Fibroblast of skin of right biceps (primary cell): ENCODE results near the gene KCNQ2.

ENCODE experiments used
- DNase-seq: peaks from one replicate; pipeline ENCODE4 v3.0.0-alpha.2; 2013

The KCNQ2 gene

DNA sequence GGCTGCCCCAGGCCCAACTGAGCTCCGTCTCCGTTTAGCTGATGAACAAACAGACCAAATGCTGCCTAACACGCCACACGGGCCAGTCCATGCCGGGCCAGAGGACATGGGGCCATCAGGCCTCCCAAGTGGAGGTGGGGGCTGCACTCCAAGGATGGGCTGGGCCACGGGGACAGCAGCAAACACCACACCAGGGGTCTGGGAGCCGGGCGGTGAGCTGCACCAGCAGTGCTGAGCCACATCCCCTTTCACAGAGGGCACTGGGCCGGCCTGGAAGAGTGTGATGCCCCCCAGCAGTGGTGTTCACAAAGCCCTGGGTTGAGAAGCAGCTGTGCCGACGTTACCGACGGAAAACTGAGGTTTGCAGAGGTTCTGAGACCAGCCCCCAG is 2.7 kb downstream of the KCNQ2 start:
- no peak for DNase-seq

DNA sequence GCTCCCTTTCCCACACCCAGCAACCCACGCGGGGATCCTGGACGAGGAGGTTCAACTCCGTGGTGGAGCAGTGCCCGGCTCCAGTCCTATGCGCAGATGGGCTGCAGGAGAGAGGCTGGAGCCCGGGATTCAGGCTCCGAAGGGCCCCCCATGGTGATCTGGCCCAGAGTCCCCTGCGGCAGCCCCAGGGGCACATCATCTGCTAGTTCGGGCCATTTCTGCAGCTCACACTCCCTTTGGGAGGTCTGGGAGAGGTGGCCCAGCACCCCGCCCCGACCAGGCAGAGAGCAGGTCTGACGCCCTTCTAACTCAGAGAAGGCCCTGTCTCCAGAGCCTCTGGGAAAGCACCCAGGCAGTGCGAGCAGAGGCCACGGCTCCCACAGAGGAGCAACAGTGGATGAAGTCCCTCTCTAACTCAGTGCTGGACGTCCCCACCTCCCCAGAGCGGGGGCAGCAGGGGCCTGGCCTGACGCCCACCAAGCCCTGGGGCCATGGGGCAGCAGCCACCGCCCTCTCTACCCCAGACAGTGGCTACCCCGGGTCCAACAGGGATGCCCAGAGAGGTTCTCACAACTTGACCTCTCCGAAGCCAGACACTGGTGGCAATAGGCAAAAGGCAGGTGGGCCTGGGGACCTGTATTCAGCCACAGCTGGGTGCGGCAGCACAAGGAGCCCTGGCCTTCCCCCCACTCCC is 3.3 kb downstream of the KCNQ2 start:
- no peak for DNase-seq

DNA sequence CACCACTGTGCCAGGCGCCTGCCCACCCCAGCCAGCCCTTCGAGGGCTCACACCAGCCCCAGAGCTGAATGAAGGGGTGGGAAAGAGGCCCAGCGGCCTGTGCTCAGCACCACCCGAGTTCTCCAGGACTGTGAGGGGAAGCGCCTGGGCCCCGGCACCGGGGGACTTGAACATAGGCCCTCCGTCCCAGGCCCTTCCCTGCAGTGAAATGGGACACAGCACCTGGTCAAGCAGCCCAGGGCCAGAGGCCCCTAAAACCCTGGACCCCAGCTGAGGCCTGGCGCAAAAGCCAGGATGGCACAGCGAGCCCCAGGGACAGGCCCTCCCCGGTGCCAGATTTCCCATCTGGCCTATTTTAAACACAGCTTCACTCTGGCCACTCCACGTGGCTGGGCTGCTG is 4.0 kb downstream of the KCNQ2 start:
- DNase-seq, result no peak

DNA sequence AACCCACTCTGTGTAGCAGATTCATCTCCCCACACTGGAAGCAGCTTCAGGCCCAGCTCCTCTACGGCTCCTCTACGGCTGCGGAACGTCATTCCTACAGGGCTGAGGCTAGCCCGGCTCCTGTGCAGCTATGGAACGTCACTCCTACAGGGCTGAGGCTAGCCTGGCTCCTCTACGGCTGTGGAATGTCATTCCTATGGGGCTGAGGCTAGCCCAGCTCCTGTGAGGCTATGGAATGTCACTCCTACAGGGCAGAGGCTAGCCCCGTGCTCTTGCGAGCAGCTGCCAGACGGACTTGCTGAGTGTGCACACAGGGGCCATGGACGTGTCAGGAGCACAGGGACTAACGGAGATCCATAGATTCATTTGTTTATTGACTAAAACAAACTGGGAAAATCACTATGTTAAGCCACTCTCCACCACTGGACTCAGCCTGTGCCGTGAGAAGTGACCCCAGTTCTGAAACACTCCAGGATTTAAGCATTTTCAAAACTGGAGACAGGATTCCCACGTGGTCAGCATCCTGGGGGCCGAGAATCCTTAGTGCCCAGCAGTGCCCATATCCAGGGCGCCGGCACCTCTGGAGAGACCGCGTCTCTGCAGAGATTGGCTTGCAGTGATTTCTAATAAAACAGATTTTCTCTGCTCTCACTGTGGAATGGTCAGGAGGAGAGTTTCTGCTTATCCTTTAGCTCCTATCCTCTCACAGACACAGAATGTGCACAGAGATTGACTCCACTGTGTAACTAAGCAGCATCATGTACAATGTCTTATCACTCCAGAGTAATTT is 5.0 kb downstream of the KCNQ2 start:
- DNase-seq, result no peak

DNA sequence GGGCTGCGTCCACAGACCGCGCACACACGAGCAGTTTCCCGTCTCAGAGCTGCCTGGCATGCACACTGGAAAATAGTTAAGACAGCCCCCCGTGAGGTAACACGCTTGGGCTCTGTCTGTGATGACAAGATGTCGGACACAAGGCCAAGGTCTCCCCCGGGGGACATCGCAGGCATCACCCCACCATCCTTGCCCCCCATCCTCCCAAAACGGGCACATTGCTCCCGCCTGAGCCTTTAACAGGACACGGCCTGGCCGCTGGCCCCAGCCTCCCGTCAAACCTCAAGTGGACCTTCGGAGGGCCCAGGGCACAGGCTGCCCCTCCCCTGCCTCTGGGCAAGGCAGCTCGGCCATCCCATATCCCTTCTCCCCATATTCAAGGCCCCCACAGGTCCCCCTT is 5.6 kb downstream of the KCNQ2 start:
- no peak for DNase-seq

DNA sequence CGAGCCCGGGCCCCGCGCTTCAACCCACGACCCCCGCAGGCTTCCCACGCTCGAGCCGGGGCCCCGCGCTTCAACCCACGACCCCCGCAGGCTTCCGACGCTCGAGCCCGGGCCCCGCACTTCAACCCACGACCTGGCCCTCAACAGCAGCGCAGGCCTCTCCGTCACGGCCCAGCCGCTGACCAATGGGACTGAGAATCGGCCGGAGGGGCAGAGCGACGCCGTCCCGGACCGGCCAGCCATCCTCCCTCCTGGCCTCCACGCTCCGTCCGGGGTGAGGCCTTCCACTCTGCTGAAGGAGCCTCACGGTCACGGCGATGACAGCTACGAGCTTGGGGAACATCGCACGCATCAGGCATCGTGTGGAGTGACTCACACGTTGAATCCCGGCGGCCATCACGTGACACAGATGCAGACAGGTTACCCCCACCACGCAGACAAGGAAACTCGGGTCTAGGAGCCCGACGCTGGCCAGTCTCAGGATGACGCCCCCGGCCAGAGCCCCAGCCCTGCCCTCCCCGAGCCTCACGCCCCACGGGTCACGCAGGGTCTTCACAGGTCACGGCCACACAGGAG is 6.1 kb downstream of the KCNQ2 start:
- no peak for DNase-seq

DNA sequence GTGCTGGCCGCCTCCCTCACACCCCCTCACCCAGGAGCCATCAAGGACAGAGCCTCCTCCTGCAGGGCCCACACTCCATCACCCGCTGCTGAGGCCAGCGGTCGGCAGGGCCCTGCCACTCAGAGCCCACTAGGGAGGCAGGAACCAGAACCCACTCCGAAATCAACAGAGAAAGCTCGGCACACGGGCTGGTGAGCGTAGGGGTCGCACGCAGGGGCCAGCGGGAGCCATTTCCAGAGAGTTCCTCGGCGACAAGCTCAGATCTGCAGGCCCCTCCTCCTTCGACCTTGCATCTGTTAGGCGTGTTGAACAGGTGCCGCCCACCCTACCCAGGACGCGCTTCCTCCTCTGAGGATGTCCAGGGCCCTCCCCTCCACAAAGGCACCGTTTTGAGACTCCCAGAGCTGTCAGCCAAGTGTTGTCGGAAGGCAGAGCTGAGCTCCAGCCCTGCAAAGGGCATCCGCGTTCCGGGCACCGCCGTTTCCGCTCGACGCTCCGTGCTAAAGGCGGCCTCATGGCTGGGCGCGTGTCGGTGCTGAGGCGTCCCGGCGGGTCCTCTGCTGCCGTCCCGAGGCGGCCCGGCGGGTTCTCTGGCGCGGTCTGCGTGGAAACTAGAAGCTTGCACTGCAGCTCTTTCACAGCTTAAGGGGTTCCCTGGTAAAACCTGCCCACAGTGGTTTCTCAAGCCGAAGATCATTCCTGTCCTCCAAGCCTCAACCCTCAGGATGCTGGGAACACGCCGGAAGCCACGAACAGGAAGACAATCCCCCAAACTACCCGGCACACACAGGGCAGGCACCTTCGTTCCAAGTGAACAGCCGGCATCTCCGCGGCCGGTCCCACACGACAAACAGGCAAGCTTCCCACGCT is 6.8 kb downstream of the KCNQ2 start:
- no peak for DNase-seq

DNA sequence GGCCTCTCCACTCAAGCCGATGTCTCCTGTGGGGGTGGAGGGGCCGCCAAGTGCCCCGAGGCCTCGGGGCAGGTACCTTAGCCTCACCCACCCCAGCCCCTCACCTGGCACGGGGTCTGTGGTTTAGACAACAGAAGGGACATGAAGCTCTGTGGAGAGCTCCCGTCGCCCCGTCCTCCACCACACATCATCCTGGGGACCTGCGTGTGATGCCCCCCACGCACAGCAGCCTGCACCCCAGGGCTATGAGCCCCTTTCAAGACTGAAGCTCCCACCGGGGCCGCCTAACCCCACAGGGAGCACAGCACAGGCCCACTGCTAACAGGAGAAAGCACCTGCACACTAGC is 8.2 kb downstream of the KCNQ2 start:
- no peak for DNase-seq

DNA sequence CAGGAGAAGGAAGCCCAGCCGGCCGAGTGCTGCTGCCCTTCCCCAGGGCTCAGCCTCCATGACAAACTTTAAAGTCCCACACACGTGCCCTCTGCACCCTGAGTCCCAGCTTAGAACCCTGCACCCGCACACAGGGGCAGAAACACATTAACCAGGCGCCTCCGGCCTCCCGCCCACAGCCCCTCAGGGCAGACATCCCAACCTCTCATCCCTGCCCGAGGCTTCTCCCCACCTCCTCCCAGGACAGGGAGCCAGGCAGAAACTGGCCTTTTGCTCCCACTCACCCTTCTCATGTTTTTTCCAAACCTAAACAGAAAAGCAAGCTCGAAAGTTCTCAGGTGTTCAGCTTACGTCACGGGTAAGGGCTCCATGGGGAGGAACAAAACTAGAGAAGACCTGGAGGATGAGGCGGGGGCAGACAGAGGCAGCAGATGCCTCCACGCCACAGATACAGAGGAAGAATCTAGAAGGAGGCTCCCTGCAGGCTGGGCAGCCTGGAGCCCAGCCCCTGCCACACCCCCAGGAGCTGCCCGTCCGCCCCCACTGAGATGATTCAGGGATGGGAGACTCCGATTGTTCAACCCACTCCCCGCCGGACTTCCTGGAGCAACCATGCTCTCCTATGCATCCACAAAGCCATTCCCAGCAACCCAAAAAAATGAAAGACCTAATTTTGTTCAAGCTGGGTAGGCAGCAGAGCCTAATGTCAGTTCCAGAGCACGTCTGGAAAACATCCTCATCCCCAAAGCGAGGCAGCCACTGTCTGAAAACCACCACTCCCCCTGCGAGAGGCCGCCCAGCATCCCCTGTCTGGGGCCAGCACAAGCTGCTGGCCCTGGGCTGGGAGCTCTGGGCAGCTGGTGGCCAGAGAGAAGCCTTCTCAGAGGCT is 8.8 kb downstream of the KCNQ2 start:
- DNase-seq, result no peak

DNA sequence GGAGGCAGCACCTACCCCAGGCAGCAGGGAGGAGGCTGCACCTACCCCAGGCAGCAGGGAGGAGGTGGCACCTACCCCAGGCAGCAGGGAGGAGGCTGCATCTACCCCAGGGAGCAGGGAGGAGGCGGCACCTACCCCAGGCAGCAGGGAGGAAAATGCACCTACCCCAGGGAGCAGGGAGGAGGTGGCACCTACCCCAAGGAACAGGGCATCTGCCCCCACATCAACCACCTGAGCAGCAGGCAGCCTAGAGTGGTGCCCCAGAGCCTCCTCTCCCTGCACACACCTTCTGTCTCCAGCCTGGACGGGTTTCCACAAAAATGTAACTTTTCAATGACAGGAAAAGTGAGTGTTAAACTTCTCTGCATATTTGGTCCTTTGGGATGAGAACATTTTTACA is 10.2 kb downstream of the KCNQ2 start:
- DNase-seq, result no peak

DNA sequence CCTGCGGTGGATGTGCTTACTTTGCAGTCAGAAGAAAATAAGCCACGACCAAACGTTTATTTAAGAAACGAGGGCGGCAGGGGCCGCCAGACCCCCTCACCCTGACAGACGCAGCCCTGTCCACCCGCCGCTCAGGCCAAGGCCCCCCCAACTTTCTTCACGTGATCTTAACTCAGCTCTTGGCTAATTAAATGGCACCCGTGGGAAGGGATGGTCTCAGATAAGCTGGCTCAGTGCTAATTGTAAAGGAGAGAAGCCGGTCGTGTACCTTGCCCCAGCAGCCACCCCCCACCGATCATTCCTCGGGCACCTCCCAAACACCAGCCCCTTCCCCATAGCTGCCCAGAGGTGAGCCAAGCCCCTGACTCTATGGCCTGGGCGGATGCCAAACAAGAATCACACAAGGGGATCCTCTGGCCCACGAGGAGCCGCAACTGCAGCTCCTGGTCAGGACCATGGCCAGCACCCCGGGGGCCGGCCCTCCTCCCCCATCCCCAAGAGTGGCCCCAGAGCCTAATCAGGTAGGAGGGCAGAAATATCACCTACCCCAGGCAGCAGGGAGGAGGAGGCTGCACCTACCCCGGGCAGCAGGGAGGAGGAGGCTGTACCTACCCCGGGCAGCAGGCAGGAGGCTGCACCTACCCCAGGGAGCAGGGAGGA is 11.2 kb downstream of the KCNQ2 start:
- DNase-seq, result no peak

DNA sequence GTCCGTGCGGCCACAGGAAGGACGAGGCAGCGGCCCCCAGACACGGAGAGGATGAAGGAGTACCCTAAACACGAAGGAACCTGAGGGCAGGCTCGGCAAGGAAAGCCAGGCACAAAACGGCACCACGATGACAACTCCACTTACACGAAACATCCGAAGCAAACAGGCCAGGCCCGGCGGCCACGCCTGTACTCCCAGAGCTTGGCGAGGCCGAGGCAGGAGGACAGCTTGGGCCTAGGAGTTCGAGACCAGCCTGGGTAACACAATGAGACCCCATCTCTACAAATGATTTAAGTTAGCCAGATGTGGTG is 13.4 kb downstream of the KCNQ2 start:
- DNase-seq, result no peak

DNA sequence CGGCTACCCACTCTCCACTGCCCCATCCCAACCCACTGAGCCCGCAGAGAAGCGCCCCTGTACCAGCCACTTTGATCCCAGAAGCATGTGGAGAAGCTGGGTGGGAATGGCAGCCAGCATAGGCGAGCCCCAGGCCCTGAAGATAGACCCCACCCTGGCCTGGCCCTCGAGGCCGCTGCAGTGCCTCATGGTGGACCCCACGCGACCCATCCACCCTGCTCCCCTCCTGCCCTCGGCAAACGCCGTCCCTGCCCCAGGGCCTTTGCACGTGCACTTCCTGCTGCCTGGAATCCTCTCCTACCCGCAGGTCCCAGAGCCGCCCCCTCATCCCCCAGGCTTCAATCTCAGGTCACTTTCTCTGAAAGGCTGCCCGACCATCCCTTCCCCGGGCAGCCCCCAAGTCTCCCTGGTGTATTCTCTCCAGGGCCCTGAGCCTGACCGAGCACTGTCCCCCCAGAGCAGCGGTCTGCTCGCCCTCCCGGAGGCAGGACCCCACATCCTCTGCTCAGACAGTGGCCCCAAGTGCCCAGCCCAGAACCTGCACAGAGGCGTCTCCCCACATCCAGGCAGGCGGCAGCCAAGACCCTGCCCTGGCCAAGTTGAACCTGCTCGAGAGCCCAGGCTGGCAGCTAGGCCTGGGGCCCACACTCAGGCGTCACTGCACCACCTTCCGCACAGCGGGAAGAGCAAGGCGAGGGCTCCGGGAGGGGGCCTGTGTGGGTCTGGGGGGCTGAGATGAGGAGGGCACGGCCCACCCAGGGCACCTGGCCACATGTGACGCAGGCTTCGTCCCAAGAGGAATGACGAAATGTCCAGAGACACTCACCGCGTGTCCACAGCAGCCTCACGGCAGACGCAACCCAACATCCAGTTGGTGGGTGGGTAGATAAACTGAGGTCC is 14.0 kb downstream of the KCNQ2 start:
- DNase-seq, result no peak

DNA sequence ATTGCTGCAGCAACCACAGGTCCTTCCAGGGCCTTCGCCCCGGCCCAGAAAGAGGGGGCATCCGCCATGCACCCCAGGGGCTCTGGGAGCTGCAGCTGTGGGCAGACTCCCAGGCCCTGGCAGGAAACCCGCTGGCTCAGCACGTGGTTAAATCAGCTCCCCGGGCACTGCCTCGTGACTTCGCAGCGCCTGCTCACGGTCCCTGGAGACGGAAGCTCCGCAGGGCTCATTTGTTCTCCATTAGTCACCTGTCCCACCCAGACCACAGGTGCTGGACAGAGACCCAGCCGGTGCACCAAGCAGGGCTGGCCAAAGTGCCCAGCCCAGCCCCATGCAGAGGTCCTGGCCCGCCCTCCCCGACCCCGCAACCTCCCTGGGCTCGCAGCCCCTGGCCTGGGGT is 14.7 kb downstream of the KCNQ2 start:
- no peak for DNase-seq

DNA sequence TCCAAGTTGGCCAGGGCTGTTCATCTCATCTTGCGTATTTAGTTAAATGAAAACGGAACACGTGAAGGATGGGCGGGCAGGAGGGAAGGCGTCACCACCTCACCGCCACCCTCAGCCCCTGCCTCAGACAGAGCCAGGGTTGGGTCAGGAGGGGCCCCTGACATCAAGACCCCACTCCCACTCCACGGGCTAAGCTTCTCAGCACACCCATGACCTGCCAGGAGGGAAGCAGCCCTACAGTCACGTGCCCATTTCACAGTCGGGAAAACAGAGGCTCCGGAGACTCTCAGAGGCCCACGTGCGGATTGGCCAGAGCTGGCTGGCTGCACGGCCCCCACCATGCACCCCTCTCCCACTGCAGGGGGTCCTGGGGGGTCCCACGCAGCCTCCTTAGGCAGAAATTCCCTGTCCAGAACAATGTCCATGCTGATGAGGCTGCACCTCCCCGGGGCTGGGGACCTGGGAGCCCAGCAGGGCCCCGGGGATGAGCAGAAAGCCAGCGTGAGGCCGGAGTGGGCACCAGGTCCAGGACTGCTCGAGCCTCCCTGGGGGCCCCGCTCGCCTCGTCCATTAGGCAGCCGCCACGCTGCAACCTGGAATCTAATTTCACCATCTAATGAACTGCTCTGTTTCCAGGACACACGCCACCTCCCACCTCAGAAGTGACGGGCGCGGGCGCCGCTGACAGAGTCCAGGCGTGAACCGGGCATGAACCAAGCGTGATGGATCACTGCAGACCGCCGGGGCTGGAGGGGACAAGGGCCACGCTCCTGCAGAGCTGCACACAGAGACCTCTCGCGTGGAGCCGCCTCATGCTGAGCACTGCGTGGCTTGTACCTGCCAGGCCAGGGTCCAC is 15.8 kb downstream of the KCNQ2 start:
- DNase-seq, result no peak

DNA sequence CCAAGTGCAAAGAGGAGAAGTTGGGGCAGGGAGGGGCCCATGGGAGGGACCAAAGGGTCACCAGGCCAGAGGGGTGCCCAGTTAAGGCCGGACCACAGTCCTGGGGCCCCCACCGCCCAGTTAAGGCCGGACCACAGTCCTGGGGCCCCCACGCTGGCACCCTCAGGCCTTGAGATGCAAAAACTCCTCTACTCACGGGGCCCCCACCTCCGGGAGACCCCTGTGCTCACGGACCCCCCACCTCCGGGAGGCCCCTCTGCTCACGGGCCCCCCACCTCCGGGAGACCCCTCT is 16.9 kb downstream of the KCNQ2 start:
- DNase-seq, result no peak

DNA sequence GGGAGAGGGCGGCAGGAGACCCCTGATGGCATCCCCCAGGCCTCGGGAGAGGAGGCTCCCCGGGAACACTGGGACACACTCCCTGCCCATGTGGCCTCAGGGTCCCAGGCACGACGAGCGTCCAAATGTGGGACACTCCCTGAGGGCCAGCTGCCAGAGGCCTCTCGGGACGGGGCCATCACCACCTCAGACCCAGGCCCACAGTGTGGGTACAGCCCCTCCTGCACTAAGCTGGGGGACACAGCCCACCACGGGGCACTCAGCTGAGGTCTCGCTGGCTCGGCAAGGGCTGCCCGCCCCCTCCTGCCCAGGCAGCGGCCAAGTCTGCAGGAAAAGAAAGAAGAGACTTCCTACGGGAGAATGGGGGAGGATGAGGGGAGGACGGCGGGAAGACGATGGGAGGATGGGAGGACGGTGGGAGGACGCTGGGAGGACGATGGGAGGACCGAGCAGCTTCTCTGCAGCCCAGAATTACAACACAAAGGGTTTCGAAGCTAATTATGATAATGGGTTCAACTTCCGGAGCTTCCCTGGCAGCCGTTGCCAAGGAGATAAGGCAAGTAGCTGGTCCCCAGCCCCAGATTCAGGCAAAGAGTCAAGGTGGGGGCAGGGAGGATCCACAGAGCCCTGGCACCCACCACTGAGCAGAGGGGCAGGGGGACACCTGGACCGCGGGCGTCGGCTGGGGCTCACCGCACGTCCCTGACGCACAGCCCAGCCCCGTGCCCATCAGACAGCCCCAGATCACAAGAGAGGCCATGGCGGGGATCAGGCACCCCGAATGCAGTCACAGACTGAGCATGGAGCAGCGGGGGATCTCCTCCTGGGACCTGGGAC is 17.5 kb downstream of the KCNQ2 start:
- DNase-seq, result no peak

DNA sequence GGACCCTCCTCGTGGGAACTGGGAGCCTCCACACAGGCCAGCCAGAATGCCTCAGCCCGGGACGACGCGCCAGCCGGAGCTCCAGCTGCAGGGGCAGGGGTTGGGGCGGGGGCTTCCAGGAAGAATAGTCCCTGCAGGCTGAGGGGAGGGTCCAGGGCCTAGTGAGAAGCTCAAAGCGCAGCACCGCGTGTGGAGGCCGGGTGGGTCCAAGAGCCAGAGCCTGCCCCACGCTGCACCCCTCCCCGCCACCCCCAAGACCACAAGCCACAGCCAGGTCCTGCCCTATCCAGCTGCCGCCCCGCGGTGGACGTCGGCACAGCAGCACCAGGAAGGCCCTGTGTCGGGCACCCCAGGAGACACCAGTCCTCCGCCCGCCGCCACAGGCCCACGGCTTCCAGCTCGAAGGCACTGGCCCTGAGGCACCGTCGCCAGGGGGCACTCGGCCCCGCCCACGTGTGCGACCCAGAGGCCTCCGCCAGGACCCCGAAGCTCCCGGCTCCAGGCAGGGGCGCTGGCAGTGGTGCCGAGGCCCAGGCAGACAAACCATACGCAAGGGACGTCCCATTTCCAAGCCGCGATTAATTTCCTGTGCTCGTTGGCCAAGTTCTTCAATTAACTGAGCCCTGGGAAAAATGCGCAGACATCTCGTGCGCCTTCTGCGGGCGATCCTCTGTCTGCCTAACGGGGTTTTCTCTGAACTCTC is 19.5 kb downstream of the KCNQ2 start:
- no peak for DNase-seq

DNA sequence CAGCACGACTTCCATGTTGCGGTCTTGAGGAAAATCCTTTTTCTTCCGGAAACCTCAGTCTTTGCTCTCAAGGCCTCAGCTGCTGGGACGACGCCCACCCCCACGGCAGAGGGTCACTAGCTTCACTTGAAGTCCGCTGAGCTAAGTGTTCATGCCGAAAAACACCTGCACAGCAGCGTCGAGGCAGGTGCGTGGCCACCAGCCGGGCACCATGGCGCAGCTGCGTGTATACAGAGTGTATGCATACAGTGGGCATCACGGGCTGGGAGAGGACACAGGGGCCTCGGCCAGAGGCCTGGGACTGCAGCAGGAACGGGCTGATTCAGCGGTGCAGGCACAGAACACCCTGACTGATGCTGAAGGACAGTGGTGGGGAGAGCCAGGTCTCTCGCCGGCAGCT is 20.1 kb downstream of the KCNQ2 start:
- no peak for DNase-seq
